Thoracic aorta (tissue), 2 donors: ENCODE measurements around the gene NPFFR2. TPM values are rescaled to one million over a fixed set of nuclear protein-coding genes. Genes with fewer than 3 reads are reported as not detected.

ENCODE experiments used
- ATAC-seq: fragments of 150-250 bp; one replicate; pipeline ENCODE4 v1.8.0; 2017; ENCODE audit warnings: low read depth; ENCODE audit not compliant: insufficient number of reproducible peaks, low FRiP score
- DNase-seq: peaks from one replicate; pipeline ENCODE4 v3.0.0-alpha.2; 2020; ENCODE audit warnings: low spot score
- H3K27ac ChIP-seq, 2 donors: fragments of 200-600 bp; sonication (generic); 1 replicate in 1 of 2; 2 replicates in 1 of 2; pipeline ENCODE4 v1.5.1; 2016; ENCODE audit warnings: mild to moderate bottlenecking in 2 of 2, moderate library complexity in 2 of 2
- H3K27me3 ChIP-seq: fragments of 200-600 bp; sonication (generic); replicated peaks from 2 replicates; pipeline ENCODE4 v1.6.0; 2016; ENCODE audit warnings: mild to moderate bottlenecking; ENCODE audit not compliant: insufficient read depth
- H3K36me3 ChIP-seq: fragments of 200-600 bp; sonication (generic); one replicate; pipeline ENCODE4 v1.5.1; 2016
- H3K4me1 ChIP-seq, 2 donors: fragments of 200-600 bp; sonication (generic); 1 replicate in 1 of 2; 2 replicates in 1 of 2; pipeline versions ENCODE4 v1.5.1 to v1.6.0; 2016; ENCODE audit warnings: low read depth in 2 of 2, mild to moderate bottlenecking in 1 of 2; ENCODE audit not compliant: control insufficient read depth in 1 of 2
- H3K4me3 ChIP-seq: fragments of 200-600 bp; sonication (generic); 2 replicates; pipeline ENCODE4 v1.5.1; 2016; ENCODE audit warnings: mild to moderate bottlenecking
- H3K9me3 ChIP-seq: fragments of 200-600 bp; sonication (generic); 2 replicates; pipeline ENCODE4 v1.5.1; 2016
- CTCF ChIP-seq: fragments of 200-600 bp; sonication (generic); IDR thresholded peaks from one replicate; pipeline ENCODE4 v1.5.1; 2019; ENCODE audit warnings: antibody characterized with exemption
- total RNA-seq, 2 donors: library from RNA; depleted of rRNA; stranded (reverse); fragments of >200 nt; gene quantifications; one replicate each; pipeline versions ENCODE4 v1.1.0 to v1.2.3, GENCODE V29; 2016

NPFFR2 gene
- total RNA-seq, 2 donors from 2014 or later = 1.3 TPM; not detected in 1

DNA sequence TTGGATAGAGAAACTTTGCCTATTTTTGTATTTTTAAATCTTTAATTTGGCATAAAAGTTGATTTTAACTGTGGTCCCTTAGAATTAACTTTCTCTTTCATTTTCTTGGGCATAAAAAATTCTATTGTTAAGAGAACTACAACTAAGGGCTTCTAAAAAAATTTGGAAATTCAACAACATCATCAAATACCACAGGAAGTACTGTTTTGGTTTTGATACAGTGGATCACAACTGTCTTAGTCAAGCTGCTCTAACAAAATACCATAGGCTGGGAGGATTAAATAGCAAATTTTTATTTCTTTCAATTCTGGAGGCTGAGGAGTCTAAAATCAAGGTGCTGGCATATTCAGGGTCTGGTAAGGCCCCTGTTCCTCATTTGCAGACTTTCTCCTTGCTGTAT, 19.9 kb upstream of the NPFFR2 start:
- Histone ChIP-seq H3K36me3 (no peaks in the 10 kb centered on the region), H3K27me3 (no peaks in the 10 kb centered on the region), H3K4me1 (no peaks in the 10 kb centered on the region), H3K4me3 (no peak overlapping the region), H3K27ac (no peak overlapping the region), H3K9me3 (no peaks in the 10 kb centered on the region)
- no peak for DNase-seq
- no peak for TF ChIP-seq CTCF
- no peak for ATAC-seq

GRCh38 chr4:72016011-72016410, 15.8 kb upstream of the NPFFR2 start:
- Histone ChIP-seq H3K27ac (no peak overlapping the region), H3K4me3 (no peak overlapping the region), H3K4me1 (no peaks in the 10 kb centered on the region), H3K36me3 (no peaks in the 10 kb centered on the region), H3K27me3 (no peaks in the 10 kb centered on the region), H3K9me3 (no peaks in the 10 kb centered on the region)
- DNase-seq = no peak
- no peak for ATAC-seq
- TF ChIP-seq CTCF = no peak

GRCh38 chr4:72019688-72020087, 12.1 kb upstream of the NPFFR2 start:
- H3K27ac ChIP-seq = no peak overlapping the region
- no peak overlapping the region for H3K4me3 ChIP-seq
- ATAC-seq (no peak), DNase-seq (no peak)
- TF ChIP-seq CTCF = no peak
- no peaks in the 10 kb centered on the region for H3K36me3 ChIP-seq
- H3K9me3 ChIP-seq = no peaks in the 10 kb centered on the region
- no peaks in the 10 kb centered on the region for H3K27me3 ChIP-seq
- no peaks in the 10 kb centered on the region for H3K4me1 ChIP-seq

- Histone ChIP-seq H3K27ac (no peak overlapping the region), H3K4me1 (no peaks in the 10 kb centered on the region), H3K27me3 (no peaks in the 10 kb centered on the region), H3K36me3 (no peaks in the 10 kb centered on the region), H3K9me3 (no peaks in the 10 kb centered on the region), H3K4me3 (no peak overlapping the region)
- DNase-seq = no peak
- no peak for TF ChIP-seq CTCF
- ATAC-seq = no peak
Measured at GRCh38 chr4:72022553-72022952, 9.2 kb upstream of the NPFFR2 start.

GRCh38 chr4:72055566-72055965, 23.8 kb downstream of the NPFFR2 start:
- Histone ChIP-seq H3K27ac (no peak overlapping the region), H3K27me3 (no peaks in the 10 kb centered on the region)

More at GRCh38 chr4:72055566-72055965, 23.8 kb downstream of the NPFFR2 start:
- Histone ChIP-seq H3K4me1 (no peaks in the 10 kb centered on the region), H3K36me3 (no peaks in the 10 kb centered on the region), H3K4me3 (no peak overlapping the region), H3K9me3 (no peaks in the 10 kb centered on the region)
- no peak for TF ChIP-seq CTCF
- no peak for ATAC-seq
- DNase-seq = no peak
